ENCODE results near the gene MYO3A.

DNA sequence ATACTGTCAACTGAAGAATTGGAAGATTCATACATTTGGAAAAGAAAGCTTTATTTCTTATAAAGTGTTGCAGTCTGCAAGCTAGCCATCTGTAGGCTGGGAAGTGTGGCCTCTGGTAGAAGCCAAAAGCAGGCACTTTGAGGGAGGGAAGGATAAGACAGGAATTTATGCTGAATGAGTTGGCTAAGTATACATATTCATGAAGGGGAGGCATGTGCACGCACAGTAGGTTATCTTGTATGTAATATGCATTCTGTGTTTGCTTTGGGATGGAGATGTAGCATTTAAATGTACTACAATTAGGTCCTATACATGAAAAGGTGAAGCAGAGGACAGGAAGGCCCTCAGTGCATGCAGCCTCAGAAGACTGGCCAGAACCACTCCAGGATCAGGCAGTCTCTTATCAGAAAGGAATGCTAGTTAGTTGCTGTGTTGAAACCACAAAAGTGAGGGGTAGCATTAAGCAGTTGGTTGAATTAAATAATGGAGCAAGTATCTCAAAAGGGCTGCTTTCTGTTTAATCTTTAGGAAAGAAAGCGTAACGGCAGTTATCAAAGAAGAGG lies 40.9 kb downstream of the MYO3A start:
- TF ChIP-seq, protein P1, sequence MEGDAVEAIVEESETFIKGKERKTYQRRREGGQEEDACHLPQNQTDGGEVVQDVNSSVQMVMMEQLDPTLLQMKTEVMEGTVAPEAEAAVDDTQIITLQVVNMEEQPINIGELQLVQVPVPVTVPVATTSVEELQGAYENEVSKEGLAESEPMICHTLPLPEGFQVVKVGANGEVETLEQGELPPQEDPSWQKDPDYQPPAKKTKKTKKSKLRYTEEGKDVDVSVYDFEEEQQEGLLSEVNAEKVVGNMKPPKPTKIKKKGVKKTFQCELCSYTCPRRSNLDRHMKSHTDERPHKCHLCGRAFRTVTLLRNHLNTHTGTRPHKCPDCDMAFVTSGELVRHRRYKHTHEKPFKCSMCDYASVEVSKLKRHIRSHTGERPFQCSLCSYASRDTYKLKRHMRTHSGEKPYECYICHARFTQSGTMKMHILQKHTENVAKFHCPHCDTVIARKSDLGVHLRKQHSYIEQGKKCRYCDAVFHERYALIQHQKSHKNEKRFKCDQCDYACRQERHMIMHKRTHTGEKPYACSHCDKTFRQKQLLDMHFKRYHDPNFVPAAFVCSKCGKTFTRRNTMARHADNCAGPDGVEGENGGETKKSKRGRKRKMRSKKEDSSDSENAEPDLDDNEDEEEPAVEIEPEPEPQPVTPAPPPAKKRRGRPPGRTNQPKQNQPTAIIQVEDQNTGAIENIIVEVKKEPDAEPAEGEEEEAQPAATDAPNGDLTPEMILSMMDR (conservative IDR thresholded peaks at IDR 0.05; ENCODE audit: low read depth in 2 of 2) = no peak
- TF ChIP-seq POLR2AphosphoS5 (IDR thresholded peaks at IDR 0.05; ENCODE audit: low read depth) (no peak), ZNF331 (CRISPR knock-in tag; IDR thresholded peaks at IDR 0.05; ENCODE audit: low read depth) (no peak), EZH2phosphoT487 (IDR thresholded peaks at IDR 0.05; ENCODE audit: unreplicated experiment) (no peak), EZH2 (IDR thresholded peaks at IDR 0.05; ENCODE audit: low read depth, unreplicated experiment) (no peak), ZNF114 (CRISPR knock-in tag; IDR thresholded peaks at IDR 0.05) (no peak), CREB1 (CRISPR knock-in tag; IDR thresholded peaks at IDR 0.05; ENCODE audit: low read depth) (no peak), JUNB (IDR thresholded peaks at IDR 0.05; ENCODE audit: unreplicated experiment) (no peak), NANOG (IDR thresholded peaks at IDR 0.05; ENCODE audit: borderline replicate concordance) (no peak)
- TF ChIP-seq, protein P2, sequence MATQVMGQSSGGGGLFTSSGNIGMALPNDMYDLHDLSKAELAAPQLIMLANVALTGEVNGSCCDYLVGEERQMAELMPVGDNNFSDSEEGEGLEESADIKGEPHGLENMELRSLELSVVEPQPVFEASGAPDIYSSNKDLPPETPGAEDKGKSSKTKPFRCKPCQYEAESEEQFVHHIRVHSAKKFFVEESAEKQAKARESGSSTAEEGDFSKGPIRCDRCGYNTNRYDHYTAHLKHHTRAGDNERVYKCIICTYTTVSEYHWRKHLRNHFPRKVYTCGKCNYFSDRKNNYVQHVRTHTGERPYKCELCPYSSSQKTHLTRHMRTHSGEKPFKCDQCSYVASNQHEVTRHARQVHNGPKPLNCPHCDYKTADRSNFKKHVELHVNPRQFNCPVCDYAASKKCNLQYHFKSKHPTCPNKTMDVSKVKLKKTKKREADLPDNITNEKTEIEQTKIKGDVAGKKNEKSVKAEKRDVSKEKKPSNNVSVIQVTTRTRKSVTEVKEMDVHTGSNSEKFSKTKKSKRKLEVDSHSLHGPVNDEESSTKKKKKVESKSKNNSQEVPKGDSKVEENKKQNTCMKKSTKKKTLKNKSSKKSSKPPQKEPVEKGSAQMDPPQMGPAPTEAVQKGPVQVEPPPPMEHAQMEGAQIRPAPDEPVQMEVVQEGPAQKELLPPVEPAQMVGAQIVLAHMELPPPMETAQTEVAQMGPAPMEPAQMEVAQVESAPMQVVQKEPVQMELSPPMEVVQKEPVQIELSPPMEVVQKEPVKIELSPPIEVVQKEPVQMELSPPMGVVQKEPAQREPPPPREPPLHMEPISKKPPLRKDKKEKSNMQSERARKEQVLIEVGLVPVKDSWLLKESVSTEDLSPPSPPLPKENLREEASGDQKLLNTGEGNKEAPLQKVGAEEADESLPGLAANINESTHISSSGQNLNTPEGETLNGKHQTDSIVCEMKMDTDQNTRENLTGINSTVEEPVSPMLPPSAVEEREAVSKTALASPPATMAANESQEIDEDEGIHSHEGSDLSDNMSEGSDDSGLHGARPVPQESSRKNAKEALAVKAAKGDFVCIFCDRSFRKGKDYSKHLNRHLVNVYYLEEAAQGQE (IDR thresholded peaks at IDR 0.05; ENCODE audit: unreplicated experiment) = no peak
- TF ChIP-seq, protein P3, sequence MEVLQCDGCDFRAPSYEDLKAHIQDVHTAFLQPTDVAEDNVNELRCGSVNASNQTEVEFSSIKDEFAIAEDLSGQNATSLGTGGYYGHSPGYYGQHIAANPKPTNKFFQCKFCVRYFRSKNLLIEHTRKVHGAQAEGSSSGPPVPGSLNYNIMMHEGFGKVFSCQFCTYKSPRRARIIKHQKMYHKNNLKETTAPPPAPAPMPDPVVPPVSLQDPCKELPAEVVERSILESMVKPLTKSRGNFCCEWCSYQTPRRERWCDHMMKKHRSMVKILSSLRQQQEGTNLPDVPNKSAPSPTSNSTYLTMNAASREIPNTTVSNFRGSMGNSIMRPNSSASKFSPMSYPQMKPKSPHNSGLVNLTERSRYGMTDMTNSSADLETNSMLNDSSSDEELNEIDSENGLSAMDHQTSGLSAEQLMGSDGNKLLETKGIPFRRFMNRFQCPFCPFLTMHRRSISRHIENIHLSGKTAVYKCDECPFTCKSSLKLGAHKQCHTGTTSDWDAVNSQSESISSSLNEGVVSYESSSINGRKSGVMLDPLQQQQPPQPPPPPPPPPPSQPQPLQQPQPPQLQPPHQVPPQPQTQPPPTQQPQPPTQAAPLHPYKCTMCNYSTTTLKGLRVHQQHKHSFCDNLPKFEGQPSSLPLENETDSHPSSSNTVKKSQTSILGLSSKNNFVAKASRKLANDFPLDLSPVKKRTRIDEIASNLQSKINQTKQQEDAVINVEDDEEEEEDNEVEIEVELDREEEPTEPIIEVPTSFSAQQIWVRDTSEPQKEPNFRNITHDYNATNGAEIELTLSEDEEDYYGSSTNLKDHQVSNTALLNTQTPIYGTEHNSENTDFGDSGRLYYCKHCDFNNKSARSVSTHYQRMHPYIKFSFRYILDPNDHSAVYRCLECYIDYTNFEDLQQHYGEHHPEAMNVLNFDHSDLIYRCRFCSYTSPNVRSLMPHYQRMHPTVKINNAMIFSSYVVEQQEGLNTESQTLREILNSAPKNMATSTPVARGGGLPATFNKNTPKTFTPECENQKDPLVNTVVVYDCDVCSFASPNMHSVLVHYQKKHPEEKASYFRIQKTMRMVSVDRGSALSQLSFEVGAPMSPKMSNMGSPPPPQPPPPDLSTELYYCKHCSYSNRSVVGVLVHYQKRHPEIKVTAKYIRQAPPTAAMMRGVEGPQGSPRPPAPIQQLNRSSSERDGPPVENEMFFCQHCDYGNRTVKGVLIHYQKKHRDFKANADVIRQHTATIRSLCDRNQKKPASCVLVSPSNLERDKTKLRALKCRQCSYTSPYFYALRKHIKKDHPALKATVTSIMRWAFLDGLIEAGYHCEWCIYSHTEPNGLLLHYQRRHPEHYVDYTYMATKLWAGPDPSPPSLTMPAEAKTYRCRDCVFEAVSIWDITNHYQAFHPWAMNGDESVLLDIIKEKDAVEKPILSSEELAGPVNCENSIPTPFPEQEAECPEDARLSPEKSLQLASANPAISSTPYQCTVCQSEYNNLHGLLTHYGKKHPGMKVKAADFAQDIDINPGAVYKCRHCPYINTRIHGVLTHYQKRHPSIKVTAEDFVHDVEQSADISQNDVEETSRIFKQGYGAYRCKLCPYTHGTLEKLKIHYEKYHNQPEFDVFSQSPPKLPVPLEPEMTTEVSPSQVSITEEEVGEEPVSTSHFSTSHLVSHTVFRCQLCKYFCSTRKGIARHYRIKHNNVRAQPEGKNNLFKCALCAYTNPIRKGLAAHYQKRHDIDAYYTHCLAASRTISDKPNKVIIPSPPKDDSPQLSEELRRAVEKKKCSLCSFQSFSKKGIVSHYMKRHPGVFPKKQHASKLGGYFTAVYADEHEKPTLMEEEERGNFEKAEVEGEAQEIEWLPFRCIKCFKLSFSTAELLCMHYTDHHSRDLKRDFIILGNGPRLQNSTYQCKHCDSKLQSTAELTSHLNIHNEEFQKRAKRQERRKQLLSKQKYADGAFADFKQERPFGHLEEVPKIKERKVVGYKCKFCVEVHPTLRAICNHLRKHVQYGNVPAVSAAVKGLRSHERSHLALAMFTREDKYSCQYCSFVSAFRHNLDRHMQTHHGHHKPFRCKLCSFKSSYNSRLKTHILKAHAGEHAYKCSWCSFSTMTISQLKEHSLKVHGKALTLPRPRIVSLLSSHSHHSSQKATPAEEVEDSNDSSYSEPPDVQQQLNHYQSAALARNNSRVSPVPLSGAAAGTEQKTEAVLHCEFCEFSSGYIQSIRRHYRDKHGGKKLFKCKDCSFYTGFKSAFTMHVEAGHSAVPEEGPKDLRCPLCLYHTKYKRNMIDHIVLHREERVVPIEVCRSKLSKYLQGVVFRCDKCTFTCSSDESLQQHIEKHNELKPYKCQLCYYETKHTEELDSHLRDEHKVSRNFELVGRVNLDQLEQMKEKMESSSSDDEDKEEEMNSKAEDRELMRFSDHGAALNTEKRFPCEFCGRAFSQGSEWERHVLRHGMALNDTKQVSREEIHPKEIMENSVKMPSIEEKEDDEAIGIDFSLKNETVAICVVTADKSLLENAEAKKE (CRISPR knock-in tag; IDR thresholded peaks at IDR 0.05) = no peak
- TF ChIP-seq, protein P4, sequence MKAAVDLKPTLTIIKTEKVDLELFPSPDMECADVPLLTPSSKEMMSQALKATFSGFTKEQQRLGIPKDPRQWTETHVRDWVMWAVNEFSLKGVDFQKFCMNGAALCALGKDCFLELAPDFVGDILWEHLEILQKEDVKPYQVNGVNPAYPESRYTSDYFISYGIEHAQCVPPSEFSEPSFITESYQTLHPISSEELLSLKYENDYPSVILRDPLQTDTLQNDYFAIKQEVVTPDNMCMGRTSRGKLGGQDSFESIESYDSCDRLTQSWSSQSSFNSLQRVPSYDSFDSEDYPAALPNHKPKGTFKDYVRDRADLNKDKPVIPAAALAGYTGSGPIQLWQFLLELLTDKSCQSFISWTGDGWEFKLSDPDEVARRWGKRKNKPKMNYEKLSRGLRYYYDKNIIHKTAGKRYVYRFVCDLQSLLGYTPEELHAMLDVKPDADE (IDR thresholded peaks at IDR 0.05) = no peak
